Stimulated activated CD8-positive, alpha-beta memory T cell treated with anti-CD3 and anti-CD28 coated beads, Interleukin-7, amount 100 ng/mL, for 24 hours (primary cell): ENCODE data around the gene SELENOH.

Experiments used
- DNase-seq: peaks from one replicate; pipeline ENCODE4 v3.0.0-alpha.2; 2020; ENCODE audit warnings: low read depth

The SELENOH gene

DNA sequence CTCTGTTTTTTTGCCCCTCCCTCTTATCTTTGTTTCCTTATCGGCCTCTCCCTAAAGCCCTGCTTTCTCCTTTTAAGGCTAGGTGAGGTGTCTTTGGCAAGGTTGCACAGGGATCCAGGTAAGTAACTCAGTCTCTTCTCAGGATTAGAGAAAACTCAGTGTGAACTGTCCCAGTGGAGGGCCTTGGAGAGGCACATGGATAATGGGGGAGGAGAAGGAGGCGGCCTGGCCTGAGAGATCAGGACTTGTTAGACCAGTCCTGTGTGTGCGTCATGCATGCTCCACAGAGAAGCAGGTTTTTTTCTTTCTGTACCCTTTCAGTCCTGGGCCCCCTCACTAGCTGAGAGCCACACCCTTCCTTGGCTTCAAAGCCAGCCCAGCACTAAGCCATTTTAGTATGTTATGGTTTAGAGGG is 40.2 kb downstream of the SELENOH start:
- DNase-seq: no peak

DNA sequence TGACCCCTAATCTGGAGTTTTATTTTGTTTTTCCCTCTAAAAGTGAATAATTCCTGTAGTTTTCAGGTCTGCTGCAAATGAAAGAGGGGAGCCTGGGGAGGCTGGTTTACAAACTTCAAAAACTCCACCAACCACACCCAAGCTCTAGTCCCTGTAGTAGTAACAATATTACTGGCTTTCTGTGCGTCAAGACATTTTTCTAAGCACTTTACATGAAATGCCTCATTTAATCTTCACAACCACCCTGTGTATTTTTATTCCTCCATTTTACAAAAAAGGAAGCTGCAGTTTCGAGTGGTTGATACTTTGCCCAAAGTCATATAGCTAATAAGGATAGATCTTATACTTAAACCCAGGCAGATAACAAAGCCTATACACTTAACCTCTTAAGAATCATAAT is 43.8 kb downstream of the SELENOH start:
- DNase-seq: no peak

DNA sequence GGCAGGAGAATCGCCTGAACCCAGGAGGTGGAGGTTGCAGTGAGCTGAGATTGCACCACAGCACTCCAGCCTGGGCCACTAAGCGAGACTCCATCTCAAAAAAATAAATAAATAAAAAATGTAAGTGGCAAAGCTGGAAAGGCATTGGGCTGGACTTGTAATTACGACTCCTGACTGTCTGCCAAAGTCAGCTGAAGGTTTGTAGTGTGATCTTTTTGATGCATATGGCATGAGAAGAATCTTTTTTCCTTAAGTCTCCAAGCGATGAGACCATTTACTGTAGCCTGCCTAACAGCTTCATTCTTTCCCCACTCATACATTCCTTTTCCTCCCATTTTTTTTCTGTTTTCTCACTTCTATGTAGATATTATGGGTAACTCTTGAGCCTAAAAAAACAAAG is 45.1 kb downstream of the SELENOH start:
- no peak for DNase-seq

- no peak for DNase-seq
Measured at GRCh38 chr11:57787006-57787604, 45.8 kb downstream of the SELENOH start.

GRCh38 chr11:57787920-57788702 is 46.8 kb downstream of the SELENOH start:
- no peak for DNase-seq

GRCh38 chr11:57788703-57789088 is 47.4 kb downstream of the SELENOH start:
- no peak for DNase-seq

GRCh38 chr11:57791321-57792059 is 50.2 kb downstream of the SELENOH start:
- DNase-seq: no peak

DNA sequence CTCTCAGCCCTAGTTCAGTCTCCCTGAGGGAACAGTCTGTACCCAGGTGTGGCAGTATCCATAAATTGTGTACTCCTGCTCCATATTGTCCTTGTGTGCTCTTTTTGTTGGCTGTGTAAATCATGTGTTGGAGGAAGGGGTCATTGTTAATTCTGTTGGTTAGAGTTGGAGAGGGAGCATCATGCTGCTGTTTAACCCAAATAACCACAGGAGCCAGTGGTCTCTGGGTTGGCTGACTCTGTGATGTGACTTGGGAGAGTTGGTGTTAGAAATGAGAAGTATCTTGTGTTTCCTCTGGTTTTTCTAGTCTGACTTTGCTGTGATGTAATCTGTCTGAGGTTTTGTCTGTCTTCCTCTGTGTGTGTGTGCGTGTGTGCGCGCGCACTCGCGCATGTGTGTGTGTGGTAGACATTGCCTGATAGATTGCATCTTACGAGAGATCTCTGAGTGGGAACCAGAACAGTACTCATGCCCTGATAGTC is 50.8 kb downstream of the SELENOH start:
- DNase-seq: peak; percentile 61

DNA sequence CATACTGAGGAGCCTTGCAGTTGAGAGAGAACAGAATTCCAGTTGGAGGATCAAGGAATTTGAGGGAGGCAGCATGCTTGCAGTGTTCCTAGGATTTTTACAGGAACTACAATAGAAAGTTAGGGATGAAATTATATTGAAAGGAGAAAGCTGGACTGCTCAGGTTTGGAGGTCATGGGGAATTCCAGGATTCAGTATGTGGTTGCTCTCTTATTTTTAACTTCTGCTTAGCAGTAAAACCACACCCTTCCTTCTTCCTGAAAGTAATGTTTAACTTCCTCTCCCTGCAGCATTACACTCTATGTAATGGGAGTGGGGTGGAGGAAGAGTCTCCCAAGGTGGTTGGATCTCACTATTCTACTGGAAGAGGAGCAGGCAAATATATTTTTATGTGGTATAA is 51.6 kb downstream of the SELENOH start:
- no peak for DNase-seq
